ENCODE data around the gene LYST.
"Not testable (repeated sequence)": the region's sequence is repeated elsewhere in the genome, so short reads cannot be mapped to it uniquely, and the experiment has no call there.

The LYST gene

GRCh38 chr1:235858766-235859165, 7.9 kb downstream of the LYST start:
- DNase-seq = no peak

GRCh38 chr1:235857756-235858155, 8.9 kb downstream of the LYST start:
- no peak for DNase-seq

DNA sequence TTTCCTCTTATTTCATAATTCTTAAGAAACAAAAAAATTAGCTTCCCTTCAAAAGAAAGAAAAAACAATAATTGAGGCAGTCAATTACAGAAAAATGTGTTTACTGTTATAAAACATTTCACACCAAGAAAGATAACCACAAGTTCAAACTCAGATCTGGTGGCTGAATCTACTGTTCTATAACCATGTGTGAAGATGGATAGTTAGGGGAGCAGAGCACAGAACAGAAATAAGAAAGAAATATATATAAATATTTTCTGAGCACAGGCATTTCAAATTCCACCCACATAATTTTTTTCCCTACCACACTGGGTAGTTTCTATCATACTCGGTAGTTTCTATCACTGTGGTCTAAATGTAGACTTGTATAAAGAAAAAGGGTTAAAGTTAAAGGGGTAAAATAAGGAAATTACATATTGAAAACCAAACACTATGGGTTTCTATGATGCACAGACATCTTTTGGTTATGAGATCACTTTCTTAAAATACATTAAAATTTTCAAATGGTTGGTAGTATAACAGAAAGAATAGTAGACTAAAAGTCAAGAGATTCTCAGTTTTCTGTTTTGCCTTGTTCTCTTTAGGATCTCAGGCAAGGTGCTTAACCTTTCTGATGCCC, 10.8 kb downstream of the LYST start:
- DNase-seq = no peak

- no peak for DNase-seq
These were observed 12.4 kb downstream of the LYST start for GRCh38 chr1:235854347-235854746.

DNA sequence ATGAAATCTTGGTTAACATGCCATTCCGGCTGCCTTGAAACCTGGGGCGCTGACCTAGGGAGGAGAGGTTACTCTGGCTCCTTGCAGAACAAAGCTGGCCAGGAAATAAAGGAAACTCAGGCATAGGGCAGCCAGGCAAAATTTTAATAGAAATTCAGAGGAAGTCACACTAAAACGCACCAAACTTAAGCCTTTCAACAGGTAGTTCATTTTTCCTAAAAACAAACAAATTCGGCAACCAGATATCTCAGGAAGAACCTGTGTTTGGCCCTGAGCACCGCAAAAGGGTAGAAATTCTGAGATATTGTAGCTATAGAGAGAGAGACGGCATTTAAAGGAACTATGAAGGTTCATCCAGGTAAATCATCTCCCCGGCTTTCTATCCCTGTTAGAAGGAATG, 13.1 kb downstream of the LYST start:
- no peak for DNase-seq

DNA sequence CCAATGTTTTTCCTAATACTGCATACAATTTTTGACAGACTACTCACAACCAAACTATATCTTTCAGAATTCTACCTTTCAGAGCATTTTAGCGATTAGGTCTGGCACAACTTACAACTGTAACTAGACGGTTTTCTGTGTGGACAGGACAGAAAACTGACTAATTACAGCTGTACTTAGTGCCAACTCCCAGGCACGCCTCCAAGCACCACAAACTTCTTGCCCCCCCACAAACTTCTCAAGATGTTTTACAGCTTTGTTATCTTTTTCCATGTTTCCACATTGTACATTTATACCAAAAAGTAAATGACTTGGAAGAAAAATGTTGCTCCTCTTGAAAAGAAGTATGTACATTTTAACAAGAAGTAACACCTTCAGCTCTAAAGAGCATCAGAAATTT, 13.8 kb downstream of the LYST start:
- no peak for DNase-seq

DNA sequence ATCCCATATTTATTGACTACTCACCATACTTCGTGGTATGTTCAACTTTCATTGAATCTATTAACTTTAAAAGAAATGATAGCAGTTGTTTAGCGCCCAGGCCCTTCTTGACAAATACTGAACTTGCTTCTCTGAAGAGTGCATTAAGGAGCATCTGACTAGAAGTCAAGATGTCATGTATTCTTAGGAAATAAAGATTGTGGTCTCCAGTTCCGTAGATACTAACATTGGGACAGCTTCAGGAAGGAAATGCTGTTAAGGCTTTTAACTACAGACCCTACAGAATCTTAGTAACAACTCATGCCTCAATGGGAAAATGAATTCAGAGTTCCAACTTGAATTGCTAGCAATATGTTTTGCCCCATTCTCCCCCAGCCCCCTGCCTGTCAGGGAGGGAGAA, 14.8 kb downstream of the LYST start:
- DNase-seq = no peak

- not testable (repeated sequence) for DNase-seq
These were observed 18.5 kb downstream of the LYST start for GRCh38 chr1:235848251-235848650.

DNA sequence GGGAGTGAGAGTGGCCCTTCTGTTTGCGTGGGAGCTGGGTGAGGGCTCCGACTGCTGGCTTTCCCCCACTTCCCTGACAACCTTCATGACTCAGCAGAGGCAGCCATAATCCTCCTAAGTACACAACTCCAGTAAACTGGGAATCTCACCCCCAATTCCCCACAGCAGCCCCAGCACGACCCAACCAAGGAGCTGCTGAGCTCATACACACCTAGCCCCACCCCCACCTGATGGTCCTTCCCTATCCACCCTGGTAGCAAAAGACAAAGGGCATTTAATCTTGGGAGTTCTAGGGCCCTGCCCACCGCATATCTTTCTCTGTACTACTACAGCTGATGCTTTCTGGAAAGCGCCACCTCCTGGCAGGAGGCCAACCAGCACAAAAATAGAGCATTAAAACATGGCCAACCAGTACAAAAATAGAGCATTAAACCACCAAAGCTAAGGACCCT, 21.0 kb downstream of the LYST start:
- not testable (repeated sequence) for DNase-seq

- DNase-seq = no peak
These were observed 21.9 kb downstream of the LYST start for GRCh38 chr1:235844776-235845175.

DNA sequence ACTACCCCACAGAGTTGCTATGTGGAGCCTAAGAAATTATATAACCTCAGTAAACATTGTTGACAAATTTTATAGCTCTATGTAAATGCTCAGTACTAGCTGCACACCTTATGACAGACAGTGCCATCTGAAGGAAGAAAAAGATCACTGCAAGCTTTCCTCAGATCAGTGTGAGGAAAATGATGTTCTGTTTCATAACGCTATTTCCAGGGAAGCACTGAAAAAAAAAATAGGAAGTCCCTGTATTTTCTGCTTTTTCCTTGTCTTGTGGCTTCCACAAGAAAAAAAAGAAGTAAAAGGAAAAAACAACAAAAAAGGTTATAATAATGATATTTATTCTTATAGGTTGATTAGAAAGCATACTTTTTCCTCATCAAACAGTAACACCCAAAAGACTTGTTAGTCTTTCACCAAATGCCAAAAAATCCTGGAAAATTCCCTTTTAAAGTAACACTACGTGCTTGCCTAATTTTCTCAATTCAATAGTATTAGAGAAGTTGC, 23.2 kb downstream of the LYST start:
- peak; percentile 45 for DNase-seq

- no peak for DNase-seq
These were observed 24.7 kb downstream of the LYST start for GRCh38 chr1:235841938-235842545.

- DNase-seq = no peak
These were observed 28.7 kb downstream of the LYST start for GRCh38 chr1:235838021-235838420.

GRCh38 chr1:235835226-235835625, 31.5 kb downstream of the LYST start:
- DNase-seq = no peak

DNA sequence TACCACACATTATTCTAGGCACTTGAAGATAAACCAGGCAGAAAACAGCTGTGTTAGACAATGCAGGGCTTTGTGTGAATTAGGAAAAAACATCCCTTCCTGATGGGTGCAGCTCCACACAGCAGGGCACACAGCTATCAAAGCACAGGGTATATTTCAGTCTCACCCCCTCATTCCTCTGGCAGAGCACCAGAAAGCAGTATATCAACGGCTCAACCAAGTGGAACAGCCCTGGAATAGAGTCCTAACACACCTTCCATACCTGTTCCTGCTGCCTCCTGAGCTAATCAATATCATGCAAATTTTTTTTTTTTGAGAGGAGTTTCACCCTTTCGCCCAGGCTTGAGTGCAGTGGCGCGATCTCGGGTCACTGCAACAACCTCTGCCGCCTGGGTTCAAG, 32.1 kb downstream of the LYST start:
- DNase-seq = no peak

DNA sequence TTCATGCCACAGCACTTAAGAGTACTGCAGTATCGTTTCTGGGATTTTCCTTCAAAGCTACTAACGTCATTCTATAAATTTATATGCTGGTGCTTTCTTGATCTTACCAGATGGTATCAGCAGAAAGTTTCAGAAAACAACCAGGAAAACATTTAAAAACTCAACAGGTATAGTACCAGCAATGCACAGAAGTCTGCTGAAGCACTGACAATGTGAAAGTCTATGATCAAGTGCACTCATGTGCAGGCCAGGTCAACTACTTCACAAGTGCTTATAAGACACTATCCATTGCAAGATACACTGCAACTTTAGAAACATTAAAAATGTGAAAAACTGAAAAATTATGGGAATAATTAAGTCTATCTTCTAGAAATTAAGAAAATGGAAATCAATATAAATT, 34.7 kb downstream of the LYST start:
- no peak for DNase-seq

GRCh38 chr1:235831148-235831547, 35.6 kb downstream of the LYST start:
- no peak for DNase-seq

GRCh38 chr1:235826102-235826854, 40.4 kb downstream of the LYST start:
- DNase-seq = no peak

DNA sequence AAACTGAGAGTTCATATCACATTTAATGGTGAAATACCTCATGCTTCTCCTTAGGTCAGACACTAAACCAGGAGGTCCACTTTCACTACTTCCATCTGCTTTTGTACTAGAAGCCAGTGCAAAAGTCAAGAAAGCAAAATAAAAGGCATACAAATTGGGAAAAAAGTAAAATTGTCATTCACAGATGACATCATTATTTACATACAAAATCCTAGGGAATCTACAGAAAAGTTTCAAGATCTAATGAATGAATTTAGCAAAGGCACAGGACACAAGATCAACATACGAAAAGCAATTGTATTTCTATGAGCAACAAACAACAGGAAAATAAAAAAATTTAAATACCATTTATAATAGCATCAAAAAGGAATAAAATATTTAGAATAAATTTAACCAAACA, 41.5 kb downstream of the LYST start:
- no peak for DNase-seq

DNA sequence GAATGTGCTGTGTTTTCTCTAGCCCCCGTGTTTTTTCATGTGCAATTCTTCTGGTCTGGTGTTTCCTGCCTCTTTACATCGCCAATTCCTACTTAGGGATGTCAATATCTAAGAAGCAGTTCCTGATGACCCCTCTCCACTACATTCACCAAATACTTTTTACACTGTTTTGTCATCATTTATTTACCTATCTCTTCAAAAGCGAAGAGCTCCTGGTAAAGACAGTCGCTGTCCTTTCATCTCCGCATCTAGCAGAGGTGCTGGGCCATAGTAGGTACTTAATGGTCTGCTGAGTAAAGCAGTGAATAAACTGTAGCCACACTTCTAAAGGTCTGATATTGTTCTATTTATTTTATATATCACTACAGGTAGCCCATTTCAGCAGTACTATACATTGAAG, 43.0 kb downstream of the LYST start:
- DNase-seq = no peak

GRCh38 chr1:235822685-235823084, 44.0 kb downstream of the LYST start:
- no peak for DNase-seq

DNA sequence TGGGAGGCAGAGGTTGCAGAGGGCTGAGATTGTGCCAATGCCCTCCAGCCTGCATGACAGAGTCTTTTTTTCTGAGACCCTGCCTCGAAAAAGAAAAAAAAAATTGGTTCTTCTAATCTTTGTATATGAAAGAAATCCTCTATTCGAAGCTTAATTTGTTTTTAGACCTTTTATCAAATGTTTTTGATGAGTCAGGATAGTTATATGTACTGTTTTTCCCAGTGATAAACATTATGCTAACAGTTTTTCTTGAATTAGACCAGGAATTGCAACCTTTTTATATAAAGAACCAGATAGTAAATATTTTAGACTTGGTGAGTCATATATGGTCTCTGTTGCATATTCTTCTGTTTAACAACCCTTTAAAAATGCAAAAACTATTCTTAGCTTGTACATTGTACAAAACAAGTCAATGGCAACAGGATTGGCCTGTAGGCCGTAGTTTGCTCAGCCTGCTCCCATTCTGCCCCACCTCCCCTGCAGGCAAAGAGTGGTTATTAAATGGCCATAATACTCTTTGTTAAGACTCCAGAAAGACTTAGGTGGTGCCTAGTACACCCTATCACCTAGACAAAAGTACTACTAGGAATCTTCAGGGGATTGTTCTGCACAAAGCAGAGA, 45.2 kb downstream of the LYST start:
- no peak for DNase-seq

DNA sequence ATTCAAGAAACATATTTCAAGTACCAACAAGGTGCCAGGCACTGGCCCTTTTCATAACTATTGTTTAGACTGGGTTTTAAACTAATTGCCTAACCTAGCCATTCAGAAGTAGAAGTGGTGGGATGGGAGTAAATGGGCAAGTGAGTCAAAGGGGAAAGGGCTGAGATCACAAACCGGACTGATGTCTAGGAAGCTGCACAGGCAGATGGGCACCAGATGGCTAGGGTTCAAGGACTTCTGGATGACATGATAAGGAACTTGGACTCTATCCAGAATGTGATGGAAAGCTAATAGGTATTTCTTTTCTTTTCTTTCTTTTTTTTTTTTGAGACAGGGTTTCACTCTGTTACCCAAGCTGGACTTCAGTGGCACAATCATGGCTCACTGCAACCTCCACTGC, 46.6 kb downstream of the LYST start:
- DNase-seq = no peak
